GM18909 (cell line): Measurements from ENCODE around the gene PLEKHA7.

Experiments used
- ATAC-seq: cut with Tn5 transposase; IDR thresholded peaks from one replicate; pipeline ENCODE4 v1.9.1; 2021; ENCODE audit warnings: mild to moderate bottlenecking; ENCODE audit not compliant: unreplicated experiment, poor library complexity

PLEKHA7 gene

DNA sequence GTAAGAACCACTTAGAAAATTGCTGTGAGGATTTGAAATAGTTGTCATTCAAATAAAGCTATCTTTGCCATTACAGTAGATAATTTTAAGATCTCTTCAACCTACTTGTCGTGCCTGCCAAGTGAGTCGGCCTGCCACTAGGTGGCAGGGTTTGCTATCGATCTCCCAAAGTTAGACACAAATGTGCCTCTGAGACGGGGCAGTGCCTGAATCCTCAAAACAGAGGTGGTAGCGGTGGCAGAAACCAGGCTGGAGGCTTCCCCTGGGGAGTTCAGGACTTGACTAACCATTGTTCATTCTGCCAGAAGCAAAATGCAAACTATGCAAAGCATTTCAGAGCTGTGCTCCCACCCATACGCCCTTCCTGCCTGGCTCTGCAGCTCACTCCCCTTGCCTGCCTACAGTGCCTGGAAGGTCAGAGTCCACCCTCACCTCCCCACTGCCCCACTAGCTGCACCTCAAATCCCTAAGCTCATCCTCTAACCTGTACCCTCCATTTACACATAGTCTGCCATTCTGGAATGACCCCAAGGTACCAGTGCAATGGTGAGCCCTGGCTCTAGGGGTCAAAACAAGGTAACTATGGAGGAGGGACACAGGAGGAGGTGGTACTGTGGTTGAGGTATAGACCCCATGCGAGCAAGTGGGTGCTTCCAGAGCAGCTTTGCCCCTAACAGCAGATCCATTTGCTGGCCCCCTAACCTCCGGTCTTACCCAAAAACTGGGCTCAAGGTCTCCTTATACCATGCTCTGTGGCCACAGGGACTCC is 193.7 kb downstream of the PLEKHA7 start:
- ATAC-seq, result peak; percentile 91

DNA sequence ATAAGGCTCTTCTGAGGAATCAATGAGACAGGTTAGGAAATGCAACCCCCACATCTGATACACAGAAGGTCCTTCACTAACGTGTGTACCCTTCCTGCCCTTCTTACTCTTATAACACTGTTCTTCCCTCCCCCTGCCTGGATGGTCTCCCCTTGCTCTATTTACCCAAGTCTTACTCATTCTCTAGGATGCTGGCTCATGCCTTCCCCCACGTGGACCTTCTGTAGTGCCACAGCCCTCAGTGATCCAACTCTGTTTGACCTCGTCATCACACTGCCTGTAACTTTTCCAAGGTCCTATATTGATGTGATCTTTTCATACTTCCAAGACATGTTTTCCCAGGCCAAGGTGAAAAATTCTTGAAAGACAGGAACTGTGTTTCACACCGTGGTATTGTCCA is 195.9 kb downstream of the PLEKHA7 start:
- ATAC-seq, result no peak

DNA sequence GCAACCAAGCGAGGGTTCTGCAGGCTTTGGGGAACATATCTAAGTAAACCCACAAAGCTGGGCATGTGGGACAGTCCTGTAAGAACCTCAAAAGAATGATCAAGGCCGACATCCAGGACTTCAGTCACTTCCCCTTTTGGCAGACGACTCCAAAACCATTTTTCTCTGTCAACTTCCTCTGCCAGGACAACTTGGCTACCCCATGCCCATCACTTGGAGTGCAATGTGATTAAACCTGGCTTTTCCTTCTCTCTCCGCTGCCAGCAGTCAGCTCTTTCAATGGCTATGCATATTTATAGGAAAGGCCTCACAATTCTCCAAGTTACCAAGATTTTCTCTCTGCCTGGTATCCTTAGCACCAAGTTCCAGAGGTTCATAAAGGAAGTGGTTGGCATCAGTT is 196.9 kb downstream of the PLEKHA7 start:
- no peak for ATAC-seq

DNA sequence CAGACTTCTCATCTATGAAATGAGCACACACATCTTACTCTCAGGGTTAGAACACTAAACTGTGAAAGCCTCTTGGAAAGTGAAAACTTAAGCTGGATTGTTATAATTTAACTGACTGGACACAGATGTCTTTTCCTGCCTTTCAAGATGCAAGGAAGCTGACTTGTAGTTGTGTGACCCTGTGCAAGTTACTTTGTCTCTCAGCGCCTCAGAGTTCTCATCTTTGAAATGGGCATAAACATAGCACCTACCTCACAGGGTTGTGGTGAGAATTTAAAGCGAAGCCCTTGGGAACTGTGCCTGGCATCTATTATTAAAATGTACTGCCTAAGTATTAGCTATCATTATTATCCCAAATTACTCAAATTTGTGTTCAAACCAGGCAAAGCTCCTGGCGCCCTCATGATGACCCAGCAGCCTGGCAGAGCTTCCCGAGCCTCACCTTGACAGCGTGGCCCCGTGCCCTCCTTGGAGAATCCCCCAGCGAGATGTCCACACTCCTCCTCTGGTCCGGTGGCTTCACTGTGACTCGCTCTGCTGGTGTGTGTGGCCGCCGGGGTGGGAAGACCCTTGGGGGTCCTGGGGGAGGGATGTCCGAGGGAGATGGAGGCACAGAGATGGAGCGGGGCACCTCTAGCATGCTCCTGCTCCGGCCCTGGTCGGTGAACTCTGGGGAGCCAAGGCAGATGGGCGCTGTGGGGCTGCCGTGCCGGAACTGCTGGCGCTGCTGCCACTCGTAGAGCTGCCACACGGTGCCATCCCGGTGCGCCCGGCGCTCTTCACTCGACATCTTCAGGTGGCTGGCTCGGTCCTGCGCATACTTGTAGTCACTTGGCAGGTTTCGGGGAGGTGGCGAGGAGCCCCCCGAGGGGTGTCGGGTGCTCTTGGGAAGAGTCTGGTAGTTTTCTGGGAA is 197.6 kb downstream of the PLEKHA7 start:
- ATAC-seq, result no peak

DNA sequence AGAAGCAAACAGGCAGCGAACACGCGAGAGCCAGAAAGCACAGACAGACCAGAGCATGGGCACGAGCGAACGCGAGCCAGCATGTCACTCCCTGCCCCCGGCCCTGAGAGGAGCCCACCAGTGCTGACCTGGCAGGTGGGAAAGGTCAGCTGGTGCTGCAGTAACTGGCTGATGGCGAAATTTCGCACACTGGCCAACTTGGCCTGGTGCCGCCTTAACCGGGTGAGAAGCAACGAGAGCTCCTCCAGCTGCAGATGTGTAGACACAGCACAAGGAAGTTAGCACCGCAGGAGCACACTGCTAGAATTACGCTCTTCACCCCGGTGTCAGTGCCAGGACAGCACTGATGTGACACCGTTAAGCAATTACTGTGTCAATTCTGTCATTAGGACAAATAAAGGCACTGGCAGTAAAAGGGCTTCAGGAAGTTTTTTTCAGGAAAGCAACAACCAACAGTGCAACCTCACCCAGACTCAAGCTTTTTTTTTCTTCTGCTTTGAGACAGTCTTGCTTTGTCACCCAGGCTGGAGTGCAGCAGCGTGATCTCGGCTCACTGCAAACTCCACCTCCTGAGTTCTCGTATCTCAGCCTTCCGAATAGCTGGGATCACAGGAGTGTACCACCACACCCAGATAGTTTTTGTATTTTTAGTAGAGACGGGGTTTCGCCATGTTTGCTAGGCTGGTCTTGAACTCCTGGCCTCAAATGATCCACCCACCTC is 199.0 kb downstream of the PLEKHA7 start:
- ATAC-seq, result no peak

DNA sequence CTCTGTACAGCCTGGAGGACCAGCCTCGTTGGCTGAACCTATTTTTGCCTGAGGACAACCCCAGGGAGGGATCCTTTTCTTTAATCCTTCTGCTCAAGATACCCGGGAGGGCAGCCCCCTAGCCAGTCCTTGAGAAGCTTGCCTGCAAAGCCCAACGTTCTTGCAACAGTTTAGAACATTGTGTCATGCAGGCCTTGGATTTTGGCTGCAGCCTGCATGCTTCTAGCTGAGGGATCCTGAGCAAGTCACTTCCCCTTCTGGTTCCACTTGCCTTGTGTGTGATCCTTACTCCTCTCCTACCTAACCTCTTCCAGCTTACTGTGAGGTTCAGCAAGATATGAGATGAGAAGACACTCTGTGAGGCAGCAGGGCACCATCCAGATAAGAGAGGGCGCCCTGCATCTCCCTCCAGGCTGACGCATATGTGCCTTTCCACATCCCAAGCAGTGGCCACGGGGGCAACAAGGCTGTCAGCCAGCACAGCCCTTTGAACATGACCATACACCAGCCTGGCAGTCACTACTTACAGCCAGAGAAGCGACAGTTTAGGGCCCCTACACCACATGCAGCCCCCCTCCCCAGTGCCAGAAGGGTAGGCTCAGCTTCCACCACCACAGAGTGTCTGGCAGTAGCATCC is 199.7 kb downstream of the PLEKHA7 start:
- ATAC-seq, result no peak

DNA sequence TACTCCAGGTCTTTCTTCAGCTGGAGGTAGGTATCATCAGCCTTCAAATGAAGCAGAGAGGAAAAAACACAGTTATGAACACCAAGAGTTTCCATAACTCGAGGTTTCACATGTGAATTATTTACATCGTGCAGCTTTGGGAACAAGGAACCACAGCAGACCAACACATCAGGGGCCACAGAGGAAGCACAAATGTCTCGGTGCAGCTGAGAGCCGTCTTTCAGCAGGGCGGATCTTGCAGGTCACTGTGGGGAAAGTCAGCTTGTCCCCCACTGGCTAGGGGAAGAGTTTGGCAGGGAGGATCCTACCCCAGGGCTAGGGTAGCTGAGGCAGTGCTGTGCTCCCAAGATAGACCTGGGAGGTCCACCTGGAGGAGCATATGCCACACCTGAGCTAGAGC is 201.1 kb downstream of the PLEKHA7 start:
- ATAC-seq, result no peak

DNA sequence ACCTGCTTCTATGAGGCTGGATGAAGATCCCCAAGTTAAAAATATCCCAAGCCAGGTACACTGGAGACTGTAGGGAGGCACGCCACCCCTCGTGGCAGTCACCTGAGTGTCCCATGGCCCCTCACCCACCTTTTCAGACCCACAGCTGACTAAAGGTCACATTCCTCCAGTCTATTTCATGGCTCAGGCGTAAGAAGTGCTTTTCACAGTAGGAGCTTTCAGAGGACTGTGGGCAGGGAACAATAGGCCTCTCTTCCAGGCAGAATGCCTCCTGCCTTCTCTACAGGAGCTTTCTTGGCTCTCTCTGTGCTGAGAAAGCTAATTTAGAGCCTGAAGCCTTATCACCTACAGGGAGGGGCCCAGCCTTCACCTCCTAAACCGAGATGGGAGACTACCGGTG is 201.9 kb downstream of the PLEKHA7 start:
- ATAC-seq, result no peak

DNA sequence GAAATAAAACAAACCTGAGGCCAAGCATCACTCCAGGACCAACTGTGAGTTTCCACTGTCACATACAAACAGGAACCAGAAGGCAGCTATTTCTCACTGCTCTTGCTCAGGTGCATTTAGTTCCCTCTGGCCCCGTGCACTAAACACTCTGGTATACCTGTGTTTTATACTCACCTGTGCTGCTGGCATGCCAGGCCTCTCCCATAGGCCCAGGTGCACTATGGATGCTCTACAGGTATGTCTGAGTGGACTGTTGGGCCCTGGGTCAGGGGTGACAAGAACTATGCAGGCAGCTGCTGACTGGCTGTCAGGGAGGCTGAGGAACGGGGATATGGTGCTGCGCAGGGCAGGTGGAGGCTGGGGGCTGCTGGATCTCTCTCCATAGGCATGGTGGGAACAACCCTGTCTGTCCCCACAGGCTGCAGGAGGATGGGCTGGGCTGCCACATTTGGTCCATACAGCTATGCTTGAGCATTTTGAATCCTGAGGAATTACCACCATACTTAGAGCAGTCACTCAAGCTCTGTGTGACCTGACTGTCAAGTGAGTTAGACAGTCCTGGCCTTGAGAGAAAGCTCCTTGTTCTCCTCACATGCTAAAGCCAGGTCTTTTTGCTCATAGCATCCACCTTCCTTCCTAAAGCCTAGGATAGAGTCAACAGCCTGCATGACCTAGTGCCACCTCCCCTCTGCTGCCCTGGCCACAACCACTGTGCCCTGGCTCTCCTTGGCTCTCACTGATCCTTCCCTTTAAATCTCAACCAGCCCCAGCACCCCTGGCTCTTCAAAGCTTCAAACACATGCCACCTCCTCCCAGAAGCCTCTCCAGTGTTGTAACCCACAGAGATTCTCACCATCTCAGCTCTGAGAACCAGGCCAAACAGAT is 202.8 kb downstream of the PLEKHA7 start:
- no peak for ATAC-seq

DNA sequence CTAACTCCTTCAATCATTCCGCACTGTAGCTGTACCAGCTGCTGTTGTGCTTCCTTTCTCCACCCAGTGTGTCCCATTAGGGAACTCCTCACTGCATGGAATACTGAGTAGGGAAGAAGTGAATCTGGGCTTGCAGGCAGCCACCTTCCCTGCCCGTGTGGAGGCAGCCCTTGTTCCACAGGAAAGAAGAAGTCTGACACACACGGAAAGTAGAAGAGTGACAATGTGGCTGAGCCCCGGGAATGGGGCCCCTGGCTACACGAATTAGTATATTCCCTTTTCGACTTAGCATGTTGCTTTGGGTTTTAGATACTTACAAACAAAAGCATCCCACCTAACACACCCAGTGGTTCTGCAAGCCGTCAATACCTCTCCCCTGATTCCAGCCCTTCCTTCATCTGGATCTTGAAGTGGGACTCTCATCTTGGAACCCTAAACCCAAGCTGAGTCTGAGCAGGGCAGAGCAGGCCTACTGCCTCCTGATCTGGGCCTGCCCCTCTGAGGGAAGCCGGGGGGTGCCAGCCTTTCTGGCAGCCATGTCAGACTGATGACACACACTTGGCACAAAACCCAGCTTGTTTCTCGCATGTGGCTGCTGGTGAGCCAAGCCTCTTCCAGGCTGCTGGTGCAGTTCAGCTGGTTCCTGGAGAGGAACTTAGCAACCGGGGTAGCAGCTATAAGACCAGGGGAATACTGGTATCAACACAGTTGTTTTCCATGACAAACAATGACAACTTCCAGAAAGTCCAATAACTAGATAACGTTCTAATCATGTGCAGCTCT is 204.1 kb downstream of the PLEKHA7 start:
- no peak for ATAC-seq

DNA sequence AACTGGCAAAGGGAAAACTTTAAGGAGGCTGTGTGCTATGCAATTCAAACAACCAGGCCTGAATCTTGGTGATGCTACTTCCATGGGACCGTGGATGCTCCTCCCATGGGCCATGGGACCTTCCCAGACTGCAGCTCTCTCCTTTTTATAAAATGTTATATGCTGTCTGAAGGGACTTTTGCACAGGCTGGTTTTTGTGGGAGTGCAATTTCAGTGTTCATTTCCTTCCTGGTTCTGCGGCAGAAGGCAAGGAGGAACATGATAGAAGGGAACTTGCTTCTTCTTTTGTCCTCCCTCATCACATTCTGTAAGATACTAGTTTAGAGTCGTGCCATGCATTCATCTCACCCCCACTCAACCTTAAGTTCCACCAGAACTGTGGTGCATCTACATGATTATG is 206.9 kb downstream of the PLEKHA7 start:
- ATAC-seq, result no peak

DNA sequence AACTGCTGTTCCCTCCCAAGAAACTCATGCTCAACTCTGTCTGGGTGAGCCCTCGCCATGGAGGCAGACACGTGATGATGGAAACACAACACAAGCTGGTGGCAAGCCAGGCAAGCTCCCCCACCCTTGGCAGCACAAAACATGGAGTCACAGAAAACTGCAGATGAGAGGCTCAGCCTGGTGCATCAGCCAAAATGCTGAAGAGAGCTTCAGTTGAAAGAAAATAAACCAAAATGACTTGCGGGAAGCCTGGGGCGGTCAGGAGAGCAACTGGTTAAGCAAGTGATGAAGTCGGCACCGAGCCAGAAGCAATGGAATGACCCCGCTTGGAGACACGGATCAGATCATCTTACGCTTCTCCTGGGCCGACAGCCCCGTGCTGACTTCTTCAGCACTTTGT is 207.4 kb downstream of the PLEKHA7 start:
- no peak for ATAC-seq

DNA sequence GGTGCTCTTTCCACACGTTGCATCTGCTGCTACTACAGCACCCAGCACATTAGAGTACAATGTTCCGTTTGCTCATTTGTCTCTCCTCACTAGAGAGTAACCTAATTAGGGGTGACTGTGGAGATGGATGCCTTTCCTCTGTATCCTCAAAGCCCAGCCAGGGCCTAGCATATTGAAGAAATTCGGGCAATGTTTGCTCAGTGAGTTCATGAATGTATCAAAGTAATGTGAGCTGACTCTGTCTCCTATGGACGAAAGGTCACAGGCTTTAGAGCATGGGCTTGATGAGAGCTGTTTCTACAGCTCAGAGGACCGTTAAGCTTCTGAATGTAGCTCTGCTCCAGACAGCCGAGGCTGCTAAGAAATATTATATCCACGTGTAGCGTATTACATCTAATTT is 208.3 kb downstream of the PLEKHA7 start:
- ATAC-seq, result no peak

DNA sequence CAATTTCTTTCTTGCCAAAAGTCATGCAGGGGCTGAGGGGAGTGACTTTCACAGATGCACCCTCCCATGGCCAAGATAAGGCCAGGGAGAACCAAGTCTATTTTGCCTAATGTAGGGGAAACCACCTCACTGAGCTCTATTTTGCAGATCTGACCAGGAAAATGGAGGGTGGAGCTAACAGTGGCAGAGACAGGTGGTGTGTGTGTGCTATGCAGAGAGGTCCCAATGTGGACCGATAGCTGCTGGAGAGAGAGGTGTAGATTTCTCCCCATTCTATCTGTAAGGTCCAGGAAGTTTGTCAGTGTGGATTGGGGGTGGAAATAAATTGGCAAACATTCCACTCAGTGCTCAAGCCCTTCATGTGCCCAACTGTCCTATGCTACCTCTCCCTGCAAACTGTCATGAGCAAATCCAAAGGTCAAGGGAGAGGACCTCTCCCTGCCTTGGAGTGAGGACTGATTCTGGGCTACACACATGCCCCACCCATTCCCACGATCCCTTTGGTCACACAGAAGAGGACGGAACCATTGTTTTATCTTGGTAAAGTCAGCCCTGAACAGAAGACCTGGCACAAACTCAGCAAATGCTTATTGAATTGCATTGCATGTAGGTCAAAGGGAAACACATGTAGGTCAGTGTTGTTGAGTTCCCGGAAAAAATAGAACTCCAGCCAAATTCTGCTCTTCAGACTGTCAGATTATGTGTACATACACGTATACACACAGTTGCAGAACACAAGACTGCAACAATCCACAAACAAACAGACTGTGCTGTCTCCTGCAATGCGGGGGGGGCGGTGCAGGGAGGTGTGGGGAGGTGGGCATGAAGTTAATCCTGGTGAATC is 209.9 kb downstream of the PLEKHA7 start:
- ATAC-seq, result no peak

DNA sequence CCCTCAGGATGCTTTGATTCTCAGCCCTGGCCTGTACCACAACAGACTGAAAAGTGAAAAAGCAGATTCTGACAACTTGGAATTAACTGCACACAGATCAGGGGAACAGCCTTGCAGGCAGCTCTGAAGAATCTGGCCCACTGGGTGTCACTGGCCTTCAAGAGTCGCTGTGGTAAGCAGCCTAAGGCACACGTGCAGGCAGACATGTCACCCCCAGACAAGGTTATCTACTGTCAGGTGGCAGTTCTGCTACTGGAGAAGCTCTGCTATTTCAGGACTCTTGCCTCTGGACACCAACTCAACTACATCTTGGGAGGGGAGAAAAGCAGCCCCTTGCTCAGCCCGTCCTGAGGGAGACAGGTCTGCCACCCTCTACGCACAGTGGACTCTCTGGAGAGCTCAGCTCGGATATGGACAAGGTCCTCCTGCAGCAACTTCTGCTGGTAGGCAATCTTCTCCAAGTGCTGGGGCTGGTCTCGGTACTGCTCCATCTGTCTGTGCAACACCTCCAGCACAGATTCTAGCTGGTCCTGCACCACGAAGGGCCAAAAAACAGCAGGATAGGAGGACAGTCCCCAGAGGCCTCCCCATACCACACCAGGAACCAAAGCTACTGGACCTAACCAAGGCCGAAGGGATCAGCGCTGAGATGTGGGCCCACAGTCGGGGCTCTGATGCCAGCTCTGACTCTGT is 212.8 kb downstream of the PLEKHA7 start:
- ATAC-seq, result no peak

DNA sequence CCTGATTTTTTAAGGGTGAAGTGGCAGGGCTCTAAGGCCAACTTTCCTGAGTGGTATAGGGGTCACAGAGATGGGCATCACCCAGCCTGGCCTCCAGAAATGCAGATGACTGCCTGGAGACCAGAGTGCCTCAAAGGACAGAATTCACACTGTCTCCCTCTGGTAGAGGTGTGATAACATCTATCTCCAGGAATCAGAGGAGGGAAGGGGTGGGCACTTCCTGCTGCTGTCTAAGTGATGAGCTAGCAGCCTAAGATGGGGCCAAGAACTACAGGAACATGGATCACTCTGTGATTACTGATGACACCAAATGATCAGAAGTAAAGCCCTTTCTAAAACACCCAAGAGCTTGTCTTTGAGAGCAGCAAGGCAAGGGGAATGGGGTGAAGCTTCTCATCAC is 213.8 kb downstream of the PLEKHA7 start:
- ATAC-seq, result no peak

DNA sequence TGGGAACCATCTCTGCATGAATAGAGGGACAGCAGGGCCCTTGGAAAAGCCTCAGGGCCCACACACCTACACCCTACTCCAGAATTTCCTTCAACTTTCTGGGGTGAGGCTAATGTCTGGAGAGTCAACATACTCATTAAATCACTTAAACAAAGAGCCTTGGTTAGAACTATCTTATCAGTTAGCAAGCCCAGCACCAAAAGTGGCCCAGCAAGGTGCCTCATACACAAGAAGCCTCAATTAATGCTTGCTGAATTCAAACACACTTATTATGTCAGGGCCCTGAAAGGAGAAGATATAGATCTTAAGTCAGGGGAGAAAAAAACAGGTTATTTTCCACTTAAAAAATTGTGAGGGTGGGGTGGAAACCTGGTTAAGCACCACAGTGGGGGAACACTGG is 214.3 kb downstream of the PLEKHA7 start:
- no peak for ATAC-seq
